ENCODE results near the gene IKZF4.
"Not testable (repeated sequence)": the region's sequence is repeated elsewhere in the genome, so short reads cannot be mapped to it uniquely, and the experiment has no call there.

- TF ChIP-seq EZH2 (IDR thresholded peaks at IDR 0.05; ENCODE audit: low read length, missing control alignments); CTCF (conservative IDR thresholded peaks at IDR 0.05 in 1 of 2, IDR thresholded peaks at IDR 0.05 in 1 of 2; ENCODE audit: low read depth in 1 of 2, low read length in 2 of 2): not testable (repeated sequence)
Measured at GRCh38 chr12:56003376-56003775, 17.5 kb upstream of the IKZF4 start.
